Upper lobe of left lung (tissue), 6 donors: ENCODE results near the gene PISD. TPM values are rescaled to one million over a fixed set of nuclear protein-coding genes. Genes with fewer than 3 reads are reported as not detected.

Source experiments
- ATAC-seq, 2 donors: fragments of 200-7000 bp; cut with Tn5 transposase; one replicate each; pipeline ENCODE4 v1.9.1; 2022; ENCODE audit warnings: mild to moderate bottlenecking in 2 of 2, moderate library complexity in 2 of 2; ENCODE audit not compliant: low FRiP score in 2 of 2
- DNase-seq, 2 donors: peaks; one replicate each; pipeline ENCODE4 v3.0.0-alpha.2; 2019 to 2020
- H3K27ac ChIP-seq, 4 donors: fragments of 200-600 bp; sonication (generic); one replicate each; pipeline ENCODE4 v1.5.1; 2016 to 2019
- H3K27me3 ChIP-seq, 4 donors: fragments of 200-600 bp; sonication (generic); one replicate each; pipeline ENCODE4 v1.5.1; 2017 to 2019
- H3K36me3 ChIP-seq, 4 donors: fragments of 200-600 bp; sonication (generic); one replicate each; pipeline ENCODE4 v1.5.1; 2016 to 2019
- H3K4me1 ChIP-seq, 4 donors: fragments of 200-600 bp; sonication (generic); one replicate each; pipeline ENCODE4 v1.5.1; 2018 to 2019
- H3K4me3 ChIP-seq, 4 donors: fragments of 200-600 bp; sonication (generic); one replicate each; pipeline ENCODE4 v1.5.1; 2017 to 2019; ENCODE audit warnings: mild to moderate bottlenecking in 2 of 4, moderate library complexity in 1 of 4
- H3K9me3 ChIP-seq, 4 donors: fragments of 200-600 bp; sonication (generic); one replicate each; pipeline ENCODE4 v1.5.1; 2018 to 2019
- CTCF ChIP-seq, 6 experiments: fragments of 450-650 bp in 4 of 6; fragments of 200-600 bp in 2 of 6; sonication (generic) in 2 of 6; IDR thresholded peaks; one replicate each; pipeline ENCODE4 v1.5.1; 2016 to 2019; ENCODE audit warnings: antibody characterized with exemption in 6 of 6
- EP300 ChIP-seq, 4 donors: sonication (generic); formaldehyde crosslinking; IDR thresholded peaks; one replicate each; pipeline ENCODE4 v1.5.1; 2017; ENCODE audit warnings: antibody characterized with exemption in 4 of 4, control low read depth in 2 of 4
- POLR2A ChIP-seq, 4 donors: fragments of 450-650 bp; IDR thresholded peaks; one replicate each; pipeline ENCODE4 v1.5.1; 2016 to 2017; ENCODE audit warnings: antibody characterized with exemption in 4 of 4, mild to moderate bottlenecking in 2 of 4
- POLR2AphosphoS5 ChIP-seq, 2 donors: sonication (generic); formaldehyde crosslinking; IDR thresholded peaks; one replicate each; pipeline ENCODE4 v1.5.1; 2017; ENCODE audit warnings: antibody characterized with exemption in 2 of 2
- WGBS, 2 donors: methylation state at CpG; one replicate each; pipeline ENCODE4 v1.1.5; 2017 to 2018; 5-methylcytosine and 5-hydroxymethylcytosine counted together
- total RNA-seq, 6 donors: library from RNA; depleted of rRNA in 4 of 6; stranded (reverse); fragments of >200 nt in 4 of 6; gene quantifications; one replicate each; pipeline versions ENCODE4 v1.1.0 to v1.2.1, GENCODE V29; 2016 to 2021
- donor health status: DM: no; HTN: no; CAD: no; lungs with moderate emphysema.
- donor health status: DM: no; HTN: yes; CAD: no; lungs with severe emphysema.

PISD gene
- total RNA-seq, 6 donors from 2014 or later: 18.4 to 81.8 (median 53.9) TPM

GRCh38 chr22:31605851-31606585 is 56.0 kb downstream of the PISD start:
- no peak for ATAC-seq
- 90 to 91% methylated on average over 9 of the region's 9 CpGs for WGBS, 2 donors
- no peaks in the 10 kb centered on the region for H3K27me3 ChIP-seq
- no peak for DNase-seq
- H3K9me3 ChIP-seq: no peaks in the 10 kb centered on the region
- H3K4me1 ChIP-seq: peaks cover 0 to 8% (median 5%) of the 10 kb centered on the region in 4 donors
- no peak overlapping the region for H3K27ac ChIP-seq
- H3K36me3 ChIP-seq: peaks cover 5 to 29% (median 21%) of the 10 kb centered on the region in 4 donors
- TF ChIP-seq CTCF (IDR thresholded peaks at IDR 0.05): no peak
- TF ChIP-seq POLR2AphosphoS5 (IDR thresholded peaks at IDR 0.05): no peak
- TF ChIP-seq EP300 (IDR thresholded peaks at IDR 0.05): no peak
- H3K4me3 ChIP-seq: no peak overlapping the region

GRCh38 chr22:31604746-31605705 is 57.0 kb downstream of the PISD start:
- TF ChIP-seq POLR2A (IDR thresholded peaks at IDR 0.05) (no peak), EP300 (IDR thresholded peaks at IDR 0.05) (no peak), CTCF (IDR thresholded peaks at IDR 0.05) (no peak), POLR2AphosphoS5 (IDR thresholded peaks at IDR 0.05) (no peak)
- Histone ChIP-seq H3K36me3 (peaks cover 5 to 29% (median 21%) of the 10 kb centered on the region in 4 donors), H3K4me1 (no peaks in the 10 kb centered on the region), H3K27ac (no peak overlapping the region), H3K9me3 (no peaks in the 10 kb centered on the region), H3K4me3 (no peak overlapping the region), H3K27me3 (no peaks in the 10 kb centered on the region)
- 85 to 89% methylated on average over 12 to 17 of the region's 17 CpGs for WGBS, 2 donors
- ATAC-seq: no peak
- no peak for DNase-seq

DNA sequence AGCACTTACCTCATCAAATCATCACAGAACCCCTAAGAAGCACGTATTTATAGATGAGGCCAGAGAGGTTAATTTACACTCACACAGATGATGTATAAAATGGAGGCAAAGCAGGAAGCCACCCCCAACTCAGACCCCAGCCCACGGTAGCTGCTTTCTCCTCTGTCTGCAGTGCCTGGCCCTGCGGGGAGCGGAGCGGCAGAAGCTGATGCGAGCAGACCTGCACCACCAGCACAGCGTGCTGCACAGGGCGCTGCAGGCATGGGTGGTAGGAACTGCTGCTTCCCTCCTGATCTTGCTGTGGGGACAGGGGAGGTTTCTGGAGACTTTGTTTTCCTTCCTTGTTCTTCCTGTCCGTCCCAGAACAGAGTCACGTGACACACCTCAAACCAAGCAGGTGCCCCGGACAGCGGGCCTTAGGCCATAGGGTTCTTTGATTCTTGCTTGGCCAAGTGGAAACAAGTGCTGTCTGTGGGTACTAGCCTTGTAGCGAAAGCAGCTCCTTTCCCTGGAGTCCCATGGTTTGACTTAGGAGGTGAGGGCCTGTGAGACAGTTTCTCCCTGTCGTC is 57.8 kb downstream of the PISD start:
- no peak for ATAC-seq
- no peak for TF ChIP-seq POLR2A (IDR thresholded peaks at IDR 0.05)
- TF ChIP-seq POLR2AphosphoS5 (IDR thresholded peaks at IDR 0.05): no peak
- no peak for TF ChIP-seq EP300 (IDR thresholded peaks at IDR 0.05)
- peaks cover 5 to 29% (median 21%) of the 10 kb centered on the region in 4 donors for H3K36me3 ChIP-seq
- no peaks in the 10 kb centered on the region for H3K4me1 ChIP-seq
- 88 to 94% methylated on average over 10 to 14 of the region's 14 CpGs for WGBS, 2 donors
- no peaks in the 10 kb centered on the region for H3K27me3 ChIP-seq
- H3K9me3 ChIP-seq: no peaks in the 10 kb centered on the region
- no peak overlapping the region for H3K4me3 ChIP-seq
- DNase-seq: peak in 1 of 2 donors; percentile 56
- peak overlapping the region in 1 of 4 donors; percentile 40 for H3K27ac ChIP-seq

DNA sequence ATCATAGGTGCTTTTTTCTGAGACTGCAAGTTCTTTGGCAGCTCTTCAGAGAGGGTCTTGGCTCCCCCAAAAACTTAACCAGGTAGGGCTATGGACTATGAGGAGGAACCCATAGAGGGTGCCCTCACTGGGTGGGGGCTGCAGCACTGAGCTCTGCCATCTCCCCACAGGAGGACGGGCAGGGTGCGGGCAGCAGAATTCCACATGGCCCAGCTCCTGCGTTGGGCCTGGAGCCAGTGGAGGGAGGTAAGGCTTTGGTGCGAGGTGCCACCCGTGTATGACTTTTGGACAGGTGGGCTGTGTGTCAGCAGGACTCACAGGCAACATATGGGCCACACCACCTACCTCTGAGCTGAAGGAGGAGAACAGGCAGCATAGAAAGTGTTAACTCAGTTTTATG is 58.4 kb downstream of the PISD start:
- Histone ChIP-seq H3K27ac (peak overlapping the region in 3 of 4 donors; percentile 40 to 76 (median 52)), H3K36me3 (peaks cover 5 to 29% (median 21%) of the 10 kb centered on the region in 4 donors)

More for the DNA sequence above, 58.4 kb downstream of the PISD start:
- H3K4me3 ChIP-seq: no peak overlapping the region
- TF ChIP-seq EP300 (IDR thresholded peaks at IDR 0.05): no peak
- no peak for TF ChIP-seq CTCF (IDR thresholded peaks at IDR 0.05)
- TF ChIP-seq POLR2AphosphoS5 (IDR thresholded peaks at IDR 0.05): no peak
- no peak for TF ChIP-seq POLR2A (IDR thresholded peaks at IDR 0.05)
- no peaks in the 10 kb centered on the region for H3K27me3 ChIP-seq
- H3K9me3 ChIP-seq: no peaks in the 10 kb centered on the region
- DNase-seq (peak in 1 of 2 donors; percentile 30), ATAC-seq (no peak)
- 91 to 94% methylated on average over 5 of the region's 5 CpGs for WGBS, 2 donors
- H3K4me1 ChIP-seq: no peaks in the 10 kb centered on the region
